Activated CD8-positive, alpha-beta memory T cell treated with anti-CD3 and anti-CD28 coated beads, Interleukin-2, amount 10 ng/mL, durations not matched to agents 7 days and 5 days (primary cell): Measurements from ENCODE around the gene AHI1. TPM values are rescaled to one million over a fixed set of nuclear protein-coding genes. Genes with fewer than 3 reads are reported as not detected.
"Not testable (repeated sequence)": the region's sequence is repeated elsewhere in the genome, so short reads cannot be mapped to it uniquely, and the experiment has no call there.

Source experiments
- ATAC-seq: fragments of 150-1000 bp; cut with Tn5 transposase; one replicate; pipeline ENCODE4 v1.10.0; 2021; ENCODE audit warnings: moderate library complexity
- CTCF ChIA-PET: fragments of 350-600 bp; sonication (Branson Sonifier 250); formaldehyde crosslinking; loops from one replicate; lab custom pipeline; 2021; ENCODE audit warnings: antibody characterized with exemption; lab: Charles Lee
- DNase-seq: peaks from one replicate; pipeline ENCODE4 v3.0.0-alpha.2; 2020
- H3K27ac Mint-ChIP-seq: one replicate; pipeline ENCODE4 v1.8.0; 2021; ENCODE audit warnings: mild to moderate bottlenecking, mixed read lengths
- H3K27me3 Mint-ChIP-seq: one replicate; pipeline ENCODE4 v1.8.0; 2021; ENCODE audit warnings: mixed read lengths
- H3K36me3 Mint-ChIP-seq: one replicate; pipeline ENCODE4 v1.8.0; 2021; ENCODE audit warnings: mild to moderate bottlenecking, mixed read lengths
- H3K4me1 Mint-ChIP-seq: one replicate; pipeline ENCODE4 v1.8.0; 2021; ENCODE audit warnings: mixed read lengths
- H3K4me3 Mint-ChIP-seq: one replicate; pipeline ENCODE4 v1.8.0; 2021; ENCODE audit warnings: mild to moderate bottlenecking, moderate library complexity, mixed read lengths
- H3K9me3 Mint-ChIP-seq: one replicate; pipeline ENCODE4 v1.8.0; 2022; ENCODE audit warnings: low read depth, mixed read lengths
- total RNA-seq, 2 experiments: library from RNA; stranded (reverse); gene quantifications; one replicate each; pipeline ENCODE4 v1.2.3, GENCODE V29; 2021

AHI1 gene
- total RNA-seq, 2 experiments from 2014 or later: 29.8 to 88.0 TPM

DNA sequence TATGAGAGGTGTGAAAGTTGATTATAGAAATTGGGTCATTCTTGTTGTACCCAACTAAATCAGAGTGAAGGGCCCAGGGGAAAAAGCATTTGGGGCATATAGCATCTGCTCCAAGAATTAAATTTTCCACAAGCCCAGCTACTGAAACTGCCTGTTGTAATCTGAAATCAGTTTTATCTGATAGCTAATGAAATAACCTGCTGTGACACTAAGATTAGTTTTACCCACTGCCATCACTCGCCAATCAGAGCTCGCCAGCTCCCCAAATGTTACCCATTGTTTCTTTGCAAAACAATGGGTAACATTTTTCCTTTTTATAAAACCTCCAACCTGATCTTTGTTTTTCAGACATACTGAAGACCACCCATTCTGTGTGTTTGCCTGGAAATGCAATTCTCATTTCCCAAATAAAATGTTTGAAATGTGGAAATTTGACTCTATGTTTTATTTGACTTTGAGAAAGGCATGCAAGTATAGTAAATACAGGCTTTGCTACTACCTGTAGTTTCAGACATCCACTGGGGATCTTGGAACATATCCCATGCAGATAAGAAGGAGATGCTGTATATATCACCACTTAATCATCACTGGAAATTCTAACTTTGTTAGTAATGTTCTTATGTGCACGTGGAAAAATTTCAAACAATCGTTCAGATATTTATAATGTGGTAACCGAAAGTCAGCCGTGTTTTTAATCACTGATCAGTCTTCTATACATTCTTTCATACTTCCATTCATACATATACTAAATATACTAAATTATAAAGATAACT, 6.3 kb upstream of the AHI1 start:
- H3K36me3 Mint-ChIP-seq: no peaks in the 10 kb centered on the region
- no peak overlapping the region for H3K27ac Mint-ChIP-seq
- H3K4me1 Mint-ChIP-seq: peaks cover 12% of the 10 kb centered on the region
- CTCF ChIA-PET: interaction anchor here (1.5 kb wide), 1 partner anchor 722 kb away, joined by 9 read pairs; no protein-coding TSS in a partner anchor
- no peak overlapping the region for H3K4me3 Mint-ChIP-seq
- no peaks in the 10 kb centered on the region for H3K27me3 Mint-ChIP-seq
- H3K9me3 Mint-ChIP-seq: no peaks in the 10 kb centered on the region
- no peak for DNase-seq
- no peak for ATAC-seq

DNA sequence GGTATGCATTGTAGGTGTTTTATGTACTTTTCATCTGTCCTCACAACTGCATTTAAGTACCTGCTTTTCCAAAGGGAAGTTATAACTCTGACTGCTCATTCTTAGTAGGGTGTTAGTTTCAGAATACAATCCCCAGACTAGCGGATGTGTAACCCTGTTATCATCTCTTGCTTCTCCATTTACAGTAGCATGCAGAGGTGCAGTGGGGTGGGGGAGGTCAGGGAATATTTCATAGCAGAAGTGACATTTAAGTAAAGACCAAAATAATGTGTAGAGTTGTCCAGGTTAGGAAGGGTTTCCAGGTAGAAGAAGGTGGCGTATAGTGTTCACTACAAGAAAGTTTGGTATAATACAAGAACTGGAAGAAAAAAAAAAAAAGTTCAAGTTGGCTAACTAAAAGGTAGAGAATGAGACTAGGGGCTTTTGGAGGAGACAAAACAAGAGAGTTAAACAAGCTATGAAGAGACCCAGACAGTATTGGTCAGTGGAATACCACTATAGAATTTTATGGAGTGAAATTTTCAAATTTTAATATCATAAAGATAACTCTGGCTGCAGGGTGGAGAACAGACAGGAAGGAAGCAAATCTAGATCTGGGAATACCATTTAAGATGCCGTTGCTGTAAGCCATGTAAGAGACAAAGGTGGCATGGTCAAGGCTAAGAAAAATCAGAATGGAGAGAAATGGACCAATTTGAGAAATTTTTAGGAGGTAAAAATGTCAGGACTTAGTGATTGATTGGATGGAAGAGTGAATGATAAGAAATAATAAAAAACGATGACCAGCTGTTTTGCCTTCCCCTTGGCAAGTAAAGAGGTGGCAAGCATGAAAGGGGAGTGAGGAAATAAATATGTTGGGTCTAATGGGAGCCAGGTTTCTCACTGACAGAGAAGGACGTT, 2.2 kb upstream of the AHI1 start:
- no peak overlapping the region for H3K4me3 Mint-ChIP-seq
- no peak overlapping the region for H3K27ac Mint-ChIP-seq
- no peaks in the 10 kb centered on the region for H3K9me3 Mint-ChIP-seq
- H3K27me3 Mint-ChIP-seq: no peaks in the 10 kb centered on the region
- CTCF ChIA-PET: interaction anchor here (1.7 to 2.0 kb wide), 2 partner anchors 14 to 36 kb away, joined by 5 to 9 read pairs; no protein-coding TSS in a partner anchor
- peaks cover 8% of the 10 kb centered on the region for H3K36me3 Mint-ChIP-seq
- no peak for ATAC-seq
- H3K4me1 Mint-ChIP-seq: peaks cover 20% of the 10 kb centered on the region
- no peak for DNase-seq

DNA sequence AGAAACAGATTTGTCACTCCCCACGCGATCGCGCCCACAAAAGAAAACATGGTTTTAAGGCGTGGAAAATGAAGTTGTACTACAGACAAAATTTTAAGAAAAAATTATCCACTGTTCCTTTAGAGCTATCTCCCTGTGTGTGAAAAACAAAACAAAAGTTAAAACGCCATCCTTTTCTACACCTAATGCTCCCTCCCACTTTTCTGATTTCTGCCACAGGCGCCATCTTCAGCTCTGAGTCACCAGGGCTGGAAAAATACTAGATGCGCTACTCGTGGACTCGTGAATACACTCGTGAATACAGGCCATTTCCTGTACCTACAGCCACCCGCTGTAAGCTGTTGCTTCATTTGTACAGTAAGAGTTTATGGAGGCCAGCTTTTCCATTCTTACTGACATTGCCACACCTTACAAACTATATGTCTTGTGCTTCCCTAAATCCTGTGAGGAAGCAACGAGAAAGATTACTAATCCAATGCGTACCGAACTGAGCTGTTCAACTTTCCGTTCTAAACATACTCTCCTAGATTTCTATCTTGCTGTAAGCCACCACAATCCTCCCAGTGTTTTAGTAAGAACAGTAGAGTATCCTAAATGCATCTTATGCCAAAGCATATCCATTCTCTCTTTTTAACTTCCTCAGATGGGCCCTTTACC, 773 bp upstream of the AHI1 start:
- CTCF ChIA-PET: interaction anchor here (0.7 to 2.0 kb wide), 6 partner anchors 8 to 792 kb away, joined by 4 to 9 read pairs (median 6); partner anchors contain the start of gene BCLAF1
- peak; percentile 68 for ATAC-seq

DNA sequence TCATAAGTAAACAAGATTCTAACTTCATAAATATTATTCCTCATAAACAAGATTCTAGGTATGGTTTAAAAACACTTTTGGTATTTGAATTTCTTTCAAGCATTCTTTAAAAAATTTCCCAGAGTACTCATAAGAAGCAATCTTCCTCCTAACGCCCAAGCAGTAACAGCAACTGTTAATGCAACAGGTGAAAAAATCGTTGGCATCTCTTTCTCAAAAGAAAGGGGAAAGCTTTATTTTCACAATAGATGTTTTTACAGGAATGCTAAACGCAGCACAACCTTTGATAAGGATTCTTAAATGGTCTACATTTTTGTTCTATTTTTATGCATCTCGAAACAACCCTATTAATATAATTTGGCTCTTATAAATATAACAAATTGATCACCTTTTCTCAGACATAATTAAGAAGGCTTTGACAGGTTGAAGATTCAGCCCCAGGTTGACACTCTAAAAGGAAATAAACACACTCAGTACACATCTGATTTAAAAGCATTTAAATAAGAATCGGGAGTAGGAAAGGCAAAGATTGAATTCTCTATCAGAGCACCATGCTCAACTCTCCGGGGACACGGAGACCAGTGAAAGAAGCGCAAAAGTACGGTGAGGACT, 634 bp downstream of the AHI1 start:
- H3K27ac Mint-ChIP-seq: no peak overlapping the region
- H3K36me3 Mint-ChIP-seq: peaks cover 23% of the 10 kb centered on the region
- CTCF ChIA-PET: no interaction called here
- DNase-seq (no peak), ATAC-seq (no peak)
- H3K4me1 Mint-ChIP-seq: peaks cover 21% of the 10 kb centered on the region
- no peaks in the 10 kb centered on the region for H3K9me3 Mint-ChIP-seq
- no peak overlapping the region for H3K4me3 Mint-ChIP-seq
- H3K27me3 Mint-ChIP-seq: no peaks in the 10 kb centered on the region

More for the DNA sequence above, 773 bp upstream of the AHI1 start:
- H3K36me3 Mint-ChIP-seq: peaks cover 16% of the 10 kb centered on the region
- H3K4me1 Mint-ChIP-seq: peaks cover 21% of the 10 kb centered on the region
- no peak overlapping the region for H3K27ac Mint-ChIP-seq
- H3K4me3 Mint-ChIP-seq: no peak overlapping the region
- H3K9me3 Mint-ChIP-seq: no peaks in the 10 kb centered on the region
- peak; percentile 85 for DNase-seq
- no peaks in the 10 kb centered on the region for H3K27me3 Mint-ChIP-seq

DNA sequence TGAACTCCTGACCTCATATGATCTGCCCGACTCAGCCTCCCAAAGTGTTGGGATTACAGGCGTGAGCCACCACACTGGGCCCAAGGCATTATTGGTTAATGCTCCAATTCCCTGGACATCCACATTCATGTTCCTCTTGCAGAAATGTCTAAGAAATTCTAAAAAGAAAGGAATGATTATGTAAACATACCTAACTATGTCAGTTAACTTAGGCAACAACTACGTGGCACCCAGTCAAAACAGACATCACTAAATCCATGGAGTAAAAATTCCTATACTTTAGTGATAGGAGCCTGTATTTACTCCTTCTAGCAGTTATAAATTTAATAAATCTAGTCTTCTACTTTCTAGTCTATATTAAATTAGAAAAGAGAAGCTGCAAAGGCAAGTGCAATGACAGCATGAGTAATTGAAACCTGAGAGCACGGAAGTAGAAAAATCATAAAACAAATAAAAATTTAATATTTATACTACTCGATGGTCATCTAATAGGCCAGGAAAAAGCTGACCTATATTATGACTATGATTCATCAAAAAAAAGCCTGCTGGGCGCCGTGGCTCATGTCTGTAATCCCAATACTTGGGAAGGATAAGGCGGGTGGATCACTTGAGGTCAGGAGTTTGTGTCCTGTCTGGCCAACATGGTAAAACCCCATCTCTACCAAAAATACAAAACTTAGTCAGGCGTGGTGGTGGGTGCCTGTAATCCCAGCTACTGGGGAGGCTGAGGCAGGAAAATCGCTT, 4.2 kb downstream of the AHI1 start:
- Mint-ChIP-seq H3K4me3 (no peak overlapping the region), H3K9me3 (no peaks in the 10 kb centered on the region), H3K4me1 (peaks cover 21% of the 10 kb centered on the region), H3K27me3 (no peaks in the 10 kb centered on the region), H3K27ac (no peak overlapping the region), H3K36me3 (peaks cover 53% of the 10 kb centered on the region)
- CTCF ChIA-PET: interaction anchor here (0.6 to 1.0 kb wide), 2 partner anchors 13 to 791 kb away, joined by 3 read pairs; no protein-coding TSS in a partner anchor
- DNase-seq: no peak
- ATAC-seq: no peak

GRCh38 chr6:135490381-135490780, 7.2 kb downstream of the AHI1 start:
- Mint-ChIP-seq H3K9me3 (peaks cover 4% of the 10 kb centered on the region), H3K4me1 (peaks cover 7% of the 10 kb centered on the region), H3K36me3 (peaks cover 69% of the 10 kb centered on the region), H3K4me3 (no peak overlapping the region), H3K27ac (no peak overlapping the region), H3K27me3 (no peaks in the 10 kb centered on the region)
- CTCF ChIA-PET: no interaction called here
- no peak for DNase-seq
- ATAC-seq: no peak

GRCh38 chr6:135488023-135488422, 9.5 kb downstream of the AHI1 start:
- peaks cover 70% of the 10 kb centered on the region for H3K36me3 Mint-ChIP-seq

GRCh38 chr6:135483903-135484302, 13.6 kb downstream of the AHI1 start:
- H3K9me3 Mint-ChIP-seq: peaks cover 30% of the 10 kb centered on the region
- H3K27ac Mint-ChIP-seq, ATAC-seq, H3K27me3 Mint-ChIP-seq, CTCF ChIA-PET, H3K4me1 Mint-ChIP-seq, H3K4me3 Mint-ChIP-seq, DNase-seq: not testable (repeated sequence)
- peaks cover 67% of the 10 kb centered on the region for H3K36me3 Mint-ChIP-seq

More at GRCh38 chr6:135488023-135488422, 9.5 kb downstream of the AHI1 start:
- DNase-seq: no peak
- ATAC-seq: no peak
- no peak overlapping the region for H3K27ac Mint-ChIP-seq
- no peaks in the 10 kb centered on the region for H3K27me3 Mint-ChIP-seq
- peaks cover 10% of the 10 kb centered on the region for H3K9me3 Mint-ChIP-seq
- H3K4me1 Mint-ChIP-seq: no peaks in the 10 kb centered on the region
- no peak overlapping the region for H3K4me3 Mint-ChIP-seq
- CTCF ChIA-PET: no interaction called here

GRCh38 chr6:135481783-135482369, 15.7 kb downstream of the AHI1 start:
- Mint-ChIP-seq H3K9me3 (peaks cover 35% of the 10 kb centered on the region), H3K4me3 (no peak overlapping the region), H3K27ac (no peak overlapping the region), H3K4me1 (no peaks in the 10 kb centered on the region), H3K36me3 (peaks cover 73% of the 10 kb centered on the region), H3K27me3 (no peaks in the 10 kb centered on the region)
- DNase-seq (no peak), ATAC-seq (no peak)
- CTCF ChIA-PET: interaction anchor here (1.5 kb wide), 1 partner anchor 10 kb away, joined by 3 read pairs; no protein-coding TSS in a partner anchor

GRCh38 chr6:135479601-135480000, 17.9 kb downstream of the AHI1 start:
- H3K27ac Mint-ChIP-seq: no peak overlapping the region
- peaks cover 58% of the 10 kb centered on the region for H3K36me3 Mint-ChIP-seq
- ATAC-seq: no peak
- no peak for DNase-seq
- CTCF ChIA-PET: interaction anchor here (1.4 kb wide), 1 partner anchor 12 kb away, joined by 4 read pairs; no protein-coding TSS in a partner anchor
- no peaks in the 10 kb centered on the region for H3K27me3 Mint-ChIP-seq
- H3K4me3 Mint-ChIP-seq: no peak overlapping the region
- peaks cover 30% of the 10 kb centered on the region for H3K9me3 Mint-ChIP-seq
- H3K4me1 Mint-ChIP-seq: no peaks in the 10 kb centered on the region

DNA sequence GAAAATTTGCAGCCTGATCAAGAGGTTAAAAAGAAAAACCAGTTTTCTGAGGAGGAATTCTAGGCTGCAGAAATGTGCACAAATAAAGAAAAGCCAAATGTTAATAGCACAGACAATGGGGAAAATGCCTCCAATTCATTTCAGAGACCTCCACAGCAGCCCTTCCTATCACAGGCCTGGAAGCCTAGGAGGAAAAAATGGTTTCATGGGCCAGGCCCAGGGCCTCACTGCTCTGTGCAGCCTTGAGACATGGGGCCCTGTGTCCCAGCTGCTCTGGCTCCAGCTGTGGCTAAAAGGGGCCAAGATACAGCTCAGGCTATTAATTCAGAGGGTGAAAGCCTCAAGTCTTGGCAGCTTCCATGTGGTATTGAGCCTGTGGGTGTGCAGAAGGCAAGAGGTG, 18.9 kb downstream of the AHI1 start:
- Mint-ChIP-seq H3K4me3 (no peak overlapping the region), H3K36me3 (peaks cover 52% of the 10 kb centered on the region), H3K9me3 (peaks cover 25% of the 10 kb centered on the region), H3K27ac (no peak overlapping the region), H3K4me1 (no peaks in the 10 kb centered on the region), H3K27me3 (no peaks in the 10 kb centered on the region)
- CTCF ChIA-PET: interaction anchor here (1.4 kb wide), 1 partner anchor 13 kb away, joined by 4 read pairs; no protein-coding TSS in a partner anchor
- DNase-seq (no peak), ATAC-seq (no peak)
